SH-SY5Y (cell line): ENCODE results near the gene OVOL1.

ENCODE experiments used
- GATA2 ChIP-seq: IDR thresholded peaks from 2 replicates; pipeline ENCODE4 v1.6.1; 2011; ENCODE audit warnings: mild to moderate bottlenecking, low read depth, low read length
- GATA3 ChIP-seq: IDR thresholded peaks from 2 replicates; pipeline ENCODE4 v1.6.1; 2011; ENCODE audit warnings: low read depth, mild to moderate bottlenecking, low read length, moderate library complexity

DNA sequence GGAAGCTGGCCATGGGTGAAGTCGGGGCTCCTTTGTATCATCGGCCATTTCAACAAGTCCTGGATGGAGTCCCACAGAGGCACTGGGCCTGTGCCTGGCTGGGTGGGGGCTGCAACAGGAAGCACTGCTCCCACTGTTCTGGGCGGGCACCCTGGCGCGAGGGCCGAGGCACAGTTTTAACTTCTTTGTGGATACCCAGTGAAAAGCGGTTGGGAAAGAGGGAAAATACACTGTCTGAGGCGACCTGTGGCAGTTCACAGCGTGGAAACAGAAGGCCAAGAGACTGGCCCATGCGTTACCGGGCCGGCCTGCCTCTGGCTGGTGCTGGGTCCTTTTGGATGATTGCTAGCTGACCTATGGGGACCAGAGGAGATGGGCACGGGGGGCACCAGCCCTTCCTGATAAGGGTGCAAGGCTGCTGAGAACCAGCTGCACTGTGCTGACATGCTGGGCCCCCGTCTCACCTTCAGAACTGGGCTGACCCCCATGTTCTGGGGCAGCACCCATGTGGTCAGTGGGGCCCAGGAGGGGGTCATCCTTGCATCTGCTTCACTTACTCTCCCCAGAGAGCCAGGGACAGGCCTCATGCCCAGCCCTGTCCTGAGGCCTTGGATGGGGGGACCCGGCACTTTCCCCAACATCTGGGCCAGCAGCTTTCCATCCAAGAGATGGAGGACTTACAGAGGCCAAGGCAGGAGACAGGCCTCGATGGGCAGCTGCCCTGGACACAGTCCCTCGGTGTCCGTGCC, 4.2 kb downstream of the OVOL1 start:
- TF ChIP-seq GATA3 (no peak), GATA2 (no peak)
